ENCODE measurements around the gene RBFOX2.

- TF ChIP-seq, protein P1, sequence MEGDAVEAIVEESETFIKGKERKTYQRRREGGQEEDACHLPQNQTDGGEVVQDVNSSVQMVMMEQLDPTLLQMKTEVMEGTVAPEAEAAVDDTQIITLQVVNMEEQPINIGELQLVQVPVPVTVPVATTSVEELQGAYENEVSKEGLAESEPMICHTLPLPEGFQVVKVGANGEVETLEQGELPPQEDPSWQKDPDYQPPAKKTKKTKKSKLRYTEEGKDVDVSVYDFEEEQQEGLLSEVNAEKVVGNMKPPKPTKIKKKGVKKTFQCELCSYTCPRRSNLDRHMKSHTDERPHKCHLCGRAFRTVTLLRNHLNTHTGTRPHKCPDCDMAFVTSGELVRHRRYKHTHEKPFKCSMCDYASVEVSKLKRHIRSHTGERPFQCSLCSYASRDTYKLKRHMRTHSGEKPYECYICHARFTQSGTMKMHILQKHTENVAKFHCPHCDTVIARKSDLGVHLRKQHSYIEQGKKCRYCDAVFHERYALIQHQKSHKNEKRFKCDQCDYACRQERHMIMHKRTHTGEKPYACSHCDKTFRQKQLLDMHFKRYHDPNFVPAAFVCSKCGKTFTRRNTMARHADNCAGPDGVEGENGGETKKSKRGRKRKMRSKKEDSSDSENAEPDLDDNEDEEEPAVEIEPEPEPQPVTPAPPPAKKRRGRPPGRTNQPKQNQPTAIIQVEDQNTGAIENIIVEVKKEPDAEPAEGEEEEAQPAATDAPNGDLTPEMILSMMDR (IDR thresholded peaks at IDR 0.05), result no peak
- TF ChIP-seq SMC3 (IDR thresholded peaks at IDR 0.05; ENCODE audit: low read depth, low read length), result no peak
- no peak for TF ChIP-seq EP300 (IDR thresholded peaks at IDR 0.05; ENCODE audit: borderline replicate concordance in 1 of 2, low read depth in 1 of 2, low read length in 1 of 2)
- no peak for TF ChIP-seq RFX5 (IDR thresholded peaks at IDR 0.05; ENCODE audit: low read length)
- no peak for TF ChIP-seq TAF1 (IDR thresholded peaks at IDR 0.05; ENCODE audit: borderline replicate concordance, low read depth, low read length)
- TF ChIP-seq, protein P2, sequence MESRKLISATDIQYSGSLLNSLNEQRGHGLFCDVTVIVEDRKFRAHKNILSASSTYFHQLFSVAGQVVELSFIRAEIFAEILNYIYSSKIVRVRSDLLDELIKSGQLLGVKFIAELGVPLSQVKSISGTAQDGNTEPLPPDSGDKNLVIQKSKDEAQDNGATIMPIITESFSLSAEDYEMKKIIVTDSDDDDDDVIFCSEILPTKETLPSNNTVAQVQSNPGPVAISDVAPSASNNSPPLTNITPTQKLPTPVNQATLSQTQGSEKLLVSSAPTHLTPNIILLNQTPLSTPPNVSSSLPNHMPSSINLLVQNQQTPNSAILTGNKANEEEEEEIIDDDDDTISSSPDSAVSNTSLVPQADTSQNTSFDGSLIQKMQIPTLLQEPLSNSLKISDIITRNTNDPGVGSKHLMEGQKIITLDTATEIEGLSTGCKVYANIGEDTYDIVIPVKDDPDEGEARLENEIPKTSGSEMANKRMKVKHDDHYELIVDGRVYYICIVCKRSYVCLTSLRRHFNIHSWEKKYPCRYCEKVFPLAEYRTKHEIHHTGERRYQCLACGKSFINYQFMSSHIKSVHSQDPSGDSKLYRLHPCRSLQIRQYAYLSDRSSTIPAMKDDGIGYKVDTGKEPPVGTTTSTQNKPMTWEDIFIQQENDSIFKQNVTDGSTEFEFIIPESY (IDR thresholded peaks at IDR 0.05; ENCODE audit: borderline replicate concordance, low read depth), result no peak
- TF ChIP-seq MAX (IDR thresholded peaks at IDR 0.05; ENCODE audit: low read depth), result no peak
- no peak for TF ChIP-seq RCOR1 (IDR thresholded peaks at IDR 0.05; ENCODE audit: low read length)
- TF ChIP-seq, protein P3, sequence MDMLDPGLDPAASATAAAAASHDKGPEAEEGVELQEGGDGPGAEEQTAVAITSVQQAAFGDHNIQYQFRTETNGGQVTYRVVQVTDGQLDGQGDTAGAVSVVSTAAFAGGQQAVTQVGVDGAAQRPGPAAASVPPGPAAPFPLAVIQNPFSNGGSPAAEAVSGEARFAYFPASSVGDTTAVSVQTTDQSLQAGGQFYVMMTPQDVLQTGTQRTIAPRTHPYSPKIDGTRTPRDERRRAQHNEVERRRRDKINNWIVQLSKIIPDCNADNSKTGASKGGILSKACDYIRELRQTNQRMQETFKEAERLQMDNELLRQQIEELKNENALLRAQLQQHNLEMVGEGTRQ (IDR thresholded peaks at IDR 0.05; ENCODE audit: borderline replicate concordance, low read depth, low read length), result no peak
- no peak for TF ChIP-seq POLR2AphosphoS5 (IDR thresholded peaks at IDR 0.05; ENCODE audit: low read depth, low read length)
- no peak for TF ChIP-seq TEAD4 (IDR thresholded peaks at IDR 0.05; ENCODE audit: borderline replicate concordance, insufficient read depth)
- TF ChIP-seq TCF12 (IDR thresholded peaks at IDR 0.05), result no peak
Measured at GRCh38 chr22:36077271-36077670, 48.6 kb upstream of the RBFOX2 start.
